Calu3 (cell line): ENCODE results near the gene EBF4. TPM values are rescaled to one million over a fixed set of nuclear protein-coding genes. Genes with fewer than 3 reads are reported as not detected.

Experiments
- BruUV-seq: library from RNA; stranded (reverse); fragments of 400-500 nt; replicated peaks from 2 replicates; lab custom pipeline; 2021; lab: Mats Ljungman, UMichigan
- CTCF ChIA-PET: fragments of 300-600 bp; sonication (Branson Sonifier 250); formaldehyde crosslinking; loops from one replicate; lab custom pipeline; 2022; ENCODE audit warnings: antibody characterized with exemption; lab: Charles Lee
- DNase-seq: peaks from one replicate; pipeline ENCODE4 v3.0.0; 2022
- H3K27ac Mint-ChIP-seq: one replicate; pipeline ENCODE4 v1.8.0; 2022; ENCODE audit warnings: mixed read lengths; ENCODE audit not compliant: unreplicated experiment
- H3K27me3 Mint-ChIP-seq: one replicate; pipeline ENCODE4 v1.8.0; 2022; ENCODE audit warnings: mixed read lengths; ENCODE audit not compliant: unreplicated experiment
- H3K36me3 Mint-ChIP-seq: one replicate; pipeline ENCODE4 v1.8.0; 2022; ENCODE audit warnings: mild to moderate bottlenecking, moderate library complexity, mixed read lengths; ENCODE audit not compliant: insufficient read depth, unreplicated experiment
- H3K4me1 Mint-ChIP-seq: one replicate; pipeline ENCODE4 v1.8.0; 2022; ENCODE audit warnings: mild to moderate bottlenecking, low read depth, mixed read lengths; ENCODE audit not compliant: unreplicated experiment
- H3K4me3 Mint-ChIP-seq: one replicate; pipeline ENCODE4 v1.8.0; 2022; ENCODE audit warnings: mild to moderate bottlenecking, low read depth, moderate library complexity, mixed read lengths; ENCODE audit not compliant: unreplicated experiment
- H3K9me3 Mint-ChIP-seq: one replicate; pipeline ENCODE4 v1.8.0; 2022; ENCODE audit warnings: low read depth, mixed read lengths; ENCODE audit not compliant: unreplicated experiment
- CTCF ChIP-seq: fragments of 200-600 bp; IDR thresholded peaks from one replicate; pipeline ENCODE4 v1.8.0; 2022; ENCODE audit warnings: antibody characterized with exemption; ENCODE audit not compliant: unreplicated experiment
- intact Hi-C: fragments of 100-400 bp; cut with micrococcal nuclease; formaldehyde crosslinking; loops from one replicate; pipeline ENCODE4 v1.10.0; 2022; ENCODE audit not compliant: unreplicated experiment
- total RNA-seq: library from RNA; stranded (reverse); gene quantifications from 2 replicates; pipeline ENCODE4 v1.2.3, GENCODE V29; 2022

EBF4 gene
- total RNA-seq, 1 experiment from 2014 or later = 4.3 TPM

DNA sequence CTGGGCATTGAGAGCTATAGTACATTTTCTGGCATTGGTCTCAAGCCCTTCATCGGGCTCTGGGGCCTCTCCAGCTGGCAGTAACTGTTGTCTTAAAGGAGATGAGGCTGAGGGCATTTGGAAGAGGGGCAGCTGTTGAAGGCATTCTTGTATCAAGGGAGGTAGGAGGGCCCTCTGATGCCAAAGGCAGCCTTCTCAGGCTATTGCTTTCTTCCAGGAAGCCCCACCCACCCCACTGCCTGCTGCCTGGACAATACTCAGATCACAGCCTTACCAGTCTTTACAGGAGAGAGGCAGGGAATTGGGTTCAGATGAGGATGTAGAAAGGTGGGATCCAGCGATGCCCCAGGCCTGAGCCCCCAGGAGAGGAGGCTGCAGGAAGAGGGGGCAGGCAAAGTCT is 61.8 kb downstream of the EBF4 start:
- H3K27ac Mint-ChIP-seq = no peak overlapping the region
- peaks cover 66% of the 10 kb centered on the region for H3K27me3 Mint-ChIP-seq
- DNase-seq = no peak
- no TSS peak for BruUV-seq
- no peaks in the 10 kb centered on the region for H3K9me3 Mint-ChIP-seq
- TF ChIP-seq CTCF = no peak
- H3K36me3 Mint-ChIP-seq = no peaks in the 10 kb centered on the region
- intact Hi-C loops = no loop called here
- CTCF ChIA-PET = no interaction called here
- H3K4me1 Mint-ChIP-seq = peaks cover 12% of the 10 kb centered on the region
- no peak overlapping the region for H3K4me3 Mint-ChIP-seq

GRCh38 chr20:2755451-2756055 is 63.0 kb downstream of the EBF4 start:
- Mint-ChIP-seq H3K4me1 (peaks cover 6% of the 10 kb centered on the region), H3K9me3 (no peaks in the 10 kb centered on the region), H3K27ac (no peak overlapping the region), H3K4me3 (no peak overlapping the region), H3K36me3 (no peaks in the 10 kb centered on the region), H3K27me3 (peaks cover 55% of the 10 kb centered on the region)
- DNase-seq = no peak
- no TSS peak for BruUV-seq
- intact Hi-C loops = loop anchor here (1.0 kb wide), 1 partner anchor 97 kb away; no protein-coding TSS in a partner anchor
- TF ChIP-seq CTCF = no peak
- CTCF ChIA-PET = interaction anchor here (1.0 kb wide), 1 partner anchor 97 kb away, joined by 7 read pairs; no protein-coding TSS in a partner anchor

DNA sequence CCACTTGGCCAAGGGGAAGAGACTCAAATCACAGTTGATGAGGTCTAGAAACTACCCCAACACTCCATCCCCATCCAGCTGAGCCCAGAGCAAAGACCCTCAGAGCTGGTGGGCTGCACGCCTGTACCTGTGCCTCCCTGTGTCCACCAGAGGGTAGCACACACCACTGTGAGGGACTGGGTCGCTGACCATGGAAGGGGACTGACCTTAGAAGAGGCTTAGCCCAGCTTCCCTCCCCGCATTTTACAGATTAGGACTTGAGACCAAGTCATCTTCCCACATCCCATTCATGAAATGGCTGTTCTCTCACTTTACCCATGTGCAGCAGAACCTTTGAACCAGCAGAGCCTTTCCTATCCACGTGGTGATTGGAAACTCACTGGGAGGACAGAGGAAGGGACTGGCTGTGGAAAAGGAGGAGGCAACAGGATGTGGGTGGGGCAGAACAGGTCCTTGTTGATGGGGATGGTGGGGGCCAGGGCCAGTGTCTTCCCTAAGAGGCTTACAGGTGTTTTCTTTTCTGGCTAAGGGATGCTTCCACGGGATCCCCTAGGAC is 63.6 kb downstream of the EBF4 start:
- intact Hi-C loops = loop anchor here (1.0 kb wide), 1 partner anchor 96 kb away; no protein-coding TSS in a partner anchor
- Mint-ChIP-seq H3K36me3 (no peaks in the 10 kb centered on the region), H3K9me3 (no peaks in the 10 kb centered on the region), H3K27ac (no peak overlapping the region), H3K4me3 (no peak overlapping the region), H3K27me3 (peaks cover 55% of the 10 kb centered on the region), H3K4me1 (no peaks in the 10 kb centered on the region)
- peak; percentile 24 for DNase-seq
- no peak for TF ChIP-seq CTCF
- no TSS peak for BruUV-seq
- CTCF ChIA-PET = interaction anchor here (1.0 kb wide), 1 partner anchor 96 kb away, joined by 7 read pairs; no protein-coding TSS in a partner anchor

DNA sequence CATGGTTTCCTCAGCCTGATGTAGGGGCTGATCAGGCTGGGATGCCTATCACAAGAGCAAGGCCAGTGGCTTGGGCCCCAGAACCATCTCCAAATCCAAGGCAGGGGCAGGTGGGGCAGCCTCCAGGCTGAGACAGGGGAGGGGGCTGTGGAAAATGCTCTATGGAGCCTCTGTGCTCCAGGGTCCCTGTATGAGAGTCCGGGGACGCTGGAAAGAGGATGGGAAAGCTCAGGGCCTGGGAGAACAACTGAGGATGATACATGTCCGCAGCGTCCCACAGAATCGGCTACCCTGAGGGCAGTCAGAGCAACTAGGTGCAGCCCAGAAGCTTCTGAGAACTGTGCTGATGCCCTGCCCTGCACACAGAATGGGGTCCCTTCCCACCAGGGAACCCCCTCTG is 64.4 kb downstream of the EBF4 start:
- no peak overlapping the region for H3K4me3 Mint-ChIP-seq
- intact Hi-C loops = no loop called here
- H3K27ac Mint-ChIP-seq = no peak overlapping the region
- H3K9me3 Mint-ChIP-seq = no peaks in the 10 kb centered on the region
- BruUV-seq = no TSS peak
- no peaks in the 10 kb centered on the region for H3K36me3 Mint-ChIP-seq
- no peaks in the 10 kb centered on the region for H3K4me1 Mint-ChIP-seq
- no peak for DNase-seq
- CTCF ChIA-PET = no interaction called here
- peaks cover 55% of the 10 kb centered on the region for H3K27me3 Mint-ChIP-seq
- TF ChIP-seq CTCF = no peak
